Smooth muscle cell (in vitro differentiated cells): ENCODE measurements around the gene DLG2. TPM values are rescaled to one million over a fixed set of nuclear protein-coding genes. Genes with fewer than 3 reads are reported as not detected.

Experiments
- DNase-seq: peaks from one replicate; lab custom pipeline; 2025; ENCODE audit not compliant: unreplicated experiment; lab: John Stamatoyannopoulos, UW
- H2AFZ ChIP-seq: fragments of 200-600 bp; sonication (generic); 2 replicates; pipeline ENCODE4 v1.6.0; 2016; ENCODE audit warnings: antibody characterized with exemption, low read depth, mild to moderate bottlenecking
- H3F3A ChIP-seq: fragments of 200-600 bp; sonication (generic); 2 replicates; pipeline ENCODE4 v1.6.0; 2017; ENCODE audit warnings: antibody characterized with exemption, low read depth
- H3K27ac ChIP-seq: fragments of 200-600 bp; sonication (generic); 2 replicates; pipeline ENCODE4 v1.5.1; 2016; ENCODE audit warnings: low read depth, mild to moderate bottlenecking
- H3K27me3 ChIP-seq: fragments of 200-600 bp; sonication (generic); 2 replicates; pipeline ENCODE4 v1.6.1; 2016; ENCODE audit warnings: low read depth, mild to moderate bottlenecking
- H3K36me3 ChIP-seq: fragments of 200-600 bp; sonication (generic); 2 replicates; pipeline ENCODE4 v1.5.1; 2016; ENCODE audit warnings: low read depth
- H3K4me1 ChIP-seq: fragments of 200-600 bp; sonication (generic); 2 replicates; pipeline ENCODE4 v1.5.1; 2016; ENCODE audit warnings: low read depth
- H3K4me2 ChIP-seq: fragments of 200-600 bp; sonication (generic); 2 replicates; pipeline ENCODE4 v1.6.0; 2016; ENCODE audit warnings: mild to moderate bottlenecking
- H3K4me3 ChIP-seq: fragments of 200-600 bp; sonication (generic); 2 replicates; pipeline ENCODE4 v1.5.1; 2016; ENCODE audit warnings: mild to moderate bottlenecking
- H3K79me2 ChIP-seq: fragments of 200-600 bp; sonication (generic); 2 replicates; pipeline ENCODE4 v1.6.0; 2016; ENCODE audit warnings: low read depth, mild to moderate bottlenecking
- H3K9ac ChIP-seq: fragments of 200-600 bp; sonication (generic); 2 replicates; pipeline ENCODE4 v1.6.0; 2016; ENCODE audit warnings: low read depth
- H3K9me3 ChIP-seq: fragments of 200-600 bp; sonication (generic); replicated peaks from 2 replicates; pipeline ENCODE4 v1.5.1; 2016; ENCODE audit warnings: low read depth
- H4K20me1 ChIP-seq: fragments of 200-600 bp; sonication (generic); 2 replicates; pipeline ENCODE4 v1.6.0; 2016; ENCODE audit warnings: low read depth
- WGBS: methylation state at CpG from one replicate; pipeline ENCODE4 v1.1.7; 2016; ENCODE audit warnings: low lambda C conversion rate; 5-methylcytosine and 5-hydroxymethylcytosine counted together
- polyA plus RNA-seq: library from polyadenylated mRNA; unstranded; fragments of >200 nt; fragmentation: Nextera tagmentation; extraction: Ambion mirVana; gene quantifications from 2 replicates; pipeline ENCODE4 v1.2.1, GENCODE V29; 2016
- total RNA-seq: library from RNA; depleted of rRNA; stranded (reverse); fragments of >200 nt; gene quantifications from 2 replicates; pipeline ENCODE4 v1.2.3, GENCODE V29; 2014
- TF ChIP-seq, protein P1 (sequence below): fragments of 200-600 bp; sonication (generic); IDR thresholded peaks from 2 replicates; pipeline ENCODE4 v1.5.1; 2017; ENCODE audit warnings: borderline replicate concordance, mild to moderate bottlenecking, antibody characterized with exemption; ENCODE audit not compliant: insufficient read depth, poor library complexity, severe bottlenecking

DLG2 gene
- total and polyA plus RNA-seq, 2 experiments from 2014 or later: 0.74 to 1.1 TPM

DNA sequence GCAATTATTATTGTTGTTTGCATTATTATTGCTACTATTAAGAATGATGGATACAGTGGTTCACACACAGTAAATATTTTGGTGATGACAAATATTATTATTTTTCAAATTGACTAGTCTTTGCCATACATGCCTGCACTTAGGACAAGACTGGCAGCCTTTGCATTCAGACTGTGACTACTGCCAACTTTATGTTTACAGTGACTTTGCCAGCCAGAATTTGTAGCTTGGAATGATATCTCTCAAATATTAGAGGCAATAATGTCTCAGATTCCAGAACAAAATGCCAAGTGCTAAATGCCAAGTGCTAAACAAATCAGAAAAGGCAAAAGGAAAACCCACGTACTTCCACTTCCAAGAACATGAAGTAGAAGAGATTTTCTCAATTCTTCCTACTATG, 823.1 kb downstream of the DLG2 start:
- no peak for DNase-seq
- Histone ChIP-seq H3K27me3 (no peaks in the 10 kb centered on the region), H3K4me1 (no peaks in the 10 kb centered on the region), H3K36me3 (no peaks in the 10 kb centered on the region), H3K9ac (no peak overlapping the region), H3K4me2 (no peak overlapping the region), H3F3A (no peaks in the 10 kb centered on the region), H3K27ac (no peak overlapping the region), H3K9me3 (no peaks in the 10 kb centered on the region), H3K79me2 (no peaks in the 10 kb centered on the region), H2AFZ (no peak overlapping the region), H4K20me1 (no peaks in the 10 kb centered on the region), H3K4me3 (no peak overlapping the region)
- 85% methylated on average over 1 of the region's 1 CpG for WGBS
- TF ChIP-seq, protein P1, sequence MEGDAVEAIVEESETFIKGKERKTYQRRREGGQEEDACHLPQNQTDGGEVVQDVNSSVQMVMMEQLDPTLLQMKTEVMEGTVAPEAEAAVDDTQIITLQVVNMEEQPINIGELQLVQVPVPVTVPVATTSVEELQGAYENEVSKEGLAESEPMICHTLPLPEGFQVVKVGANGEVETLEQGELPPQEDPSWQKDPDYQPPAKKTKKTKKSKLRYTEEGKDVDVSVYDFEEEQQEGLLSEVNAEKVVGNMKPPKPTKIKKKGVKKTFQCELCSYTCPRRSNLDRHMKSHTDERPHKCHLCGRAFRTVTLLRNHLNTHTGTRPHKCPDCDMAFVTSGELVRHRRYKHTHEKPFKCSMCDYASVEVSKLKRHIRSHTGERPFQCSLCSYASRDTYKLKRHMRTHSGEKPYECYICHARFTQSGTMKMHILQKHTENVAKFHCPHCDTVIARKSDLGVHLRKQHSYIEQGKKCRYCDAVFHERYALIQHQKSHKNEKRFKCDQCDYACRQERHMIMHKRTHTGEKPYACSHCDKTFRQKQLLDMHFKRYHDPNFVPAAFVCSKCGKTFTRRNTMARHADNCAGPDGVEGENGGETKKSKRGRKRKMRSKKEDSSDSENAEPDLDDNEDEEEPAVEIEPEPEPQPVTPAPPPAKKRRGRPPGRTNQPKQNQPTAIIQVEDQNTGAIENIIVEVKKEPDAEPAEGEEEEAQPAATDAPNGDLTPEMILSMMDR: no peak

DNA sequence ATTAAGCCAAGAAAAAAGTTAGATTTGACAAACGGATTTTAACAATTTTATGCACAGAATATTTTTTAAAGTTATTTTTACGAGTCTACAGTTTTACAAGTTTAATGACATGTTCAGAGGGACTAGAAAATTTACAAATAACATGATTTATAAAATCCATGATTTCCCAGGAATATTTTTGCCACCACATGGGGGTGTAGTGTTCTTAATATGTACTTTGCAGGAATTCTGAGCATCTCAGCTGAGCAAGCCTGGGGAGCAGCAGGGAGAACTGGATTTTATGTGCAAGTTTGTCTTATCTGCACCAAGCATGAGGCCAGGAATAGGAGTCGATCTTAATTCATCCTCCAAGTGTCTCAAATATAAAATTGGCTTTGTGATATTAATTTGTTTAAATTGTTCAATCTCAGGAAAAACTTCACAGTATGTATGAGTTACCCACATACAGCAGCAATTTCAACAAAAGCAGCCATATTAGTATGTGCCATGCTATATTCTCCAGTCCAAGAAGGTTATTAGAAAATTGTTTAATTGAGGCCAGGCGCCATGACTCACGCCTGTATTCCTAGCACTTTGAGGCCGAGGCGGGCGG, 826.3 kb downstream of the DLG2 start:
- H3K4me1 ChIP-seq: no peaks in the 10 kb centered on the region
- no peaks in the 10 kb centered on the region for H4K20me1 ChIP-seq
- no peaks in the 10 kb centered on the region for H3K27me3 ChIP-seq
- DNase-seq: no peak
- no peak overlapping the region for H3K27ac ChIP-seq
- TF ChIP-seq, protein P1: peak; percentile 56
- H2AFZ ChIP-seq: no peak overlapping the region
- H3K36me3 ChIP-seq: no peaks in the 10 kb centered on the region
- H3K4me3 ChIP-seq: no peak overlapping the region
- no peak overlapping the region for H3K4me2 ChIP-seq
- H3F3A ChIP-seq: no peaks in the 10 kb centered on the region
- 74% methylated on average over 8 of the region's 8 CpGs for WGBS
- no peaks in the 10 kb centered on the region for H3K9me3 ChIP-seq
- H3K9ac ChIP-seq: no peak overlapping the region
- no peaks in the 10 kb centered on the region for H3K79me2 ChIP-seq

DNA sequence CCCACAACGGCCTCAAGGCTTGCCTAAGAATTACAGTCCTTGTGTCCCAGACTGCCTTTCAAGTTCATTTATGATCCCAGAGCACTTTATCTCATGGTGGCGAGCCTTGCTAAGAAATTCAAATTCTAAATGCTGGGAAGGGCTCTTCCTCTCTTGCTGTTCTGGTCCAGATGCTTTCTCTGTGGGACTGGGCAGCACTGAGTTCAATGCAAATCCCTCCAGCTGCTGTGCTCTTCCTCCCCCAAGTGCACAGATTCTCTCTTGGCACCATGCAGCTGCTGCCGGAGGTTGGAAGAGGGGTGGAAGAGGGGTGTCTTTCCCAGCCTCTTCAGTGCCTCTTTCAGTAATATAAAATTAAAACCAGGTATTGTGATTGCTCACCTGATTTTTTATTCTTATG, 828.0 kb downstream of the DLG2 start:
- Histone ChIP-seq H3K27me3 (no peaks in the 10 kb centered on the region), H3K4me3 (no peak overlapping the region), H3K36me3 (no peaks in the 10 kb centered on the region), H2AFZ (no peak overlapping the region), H3K27ac (no peak overlapping the region), H3K9ac (no peak overlapping the region), H3K9me3 (no peaks in the 10 kb centered on the region), H3K79me2 (no peaks in the 10 kb centered on the region), H3K4me1 (no peaks in the 10 kb centered on the region), H3F3A (no peaks in the 10 kb centered on the region), H4K20me1 (no peaks in the 10 kb centered on the region), H3K4me2 (no peak overlapping the region)
- no peak for DNase-seq
- 79% methylated on average over 3 of the region's 3 CpGs for WGBS
- TF ChIP-seq, protein P1: no peak

DNA sequence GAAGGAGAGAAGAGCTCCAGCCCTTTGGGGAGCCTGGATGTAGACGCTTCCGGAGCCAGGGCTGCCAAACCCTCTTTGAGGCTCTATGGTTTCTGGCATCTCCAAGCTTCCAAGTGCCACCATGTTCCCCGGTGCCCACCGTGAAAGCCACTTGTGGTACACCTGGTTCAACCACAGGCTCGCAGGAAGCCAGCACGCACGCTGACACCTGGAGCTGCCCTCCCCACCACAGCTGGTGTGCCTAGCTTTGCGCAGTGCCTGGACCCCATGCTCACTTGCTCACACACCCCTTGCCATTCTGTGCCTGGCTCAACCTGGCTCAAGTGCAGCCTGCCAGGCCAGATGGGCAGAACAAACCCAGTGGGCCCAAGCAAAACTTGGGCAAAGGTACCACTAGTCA, 831.4 kb downstream of the DLG2 start:
- no peak for DNase-seq
- H3K9ac ChIP-seq: no peak overlapping the region
- no peaks in the 10 kb centered on the region for H3K9me3 ChIP-seq
- no peaks in the 10 kb centered on the region for H3K79me2 ChIP-seq
- TF ChIP-seq, protein P1: no peak
- no peaks in the 10 kb centered on the region for H3K27me3 ChIP-seq
- H4K20me1 ChIP-seq: no peaks in the 10 kb centered on the region
- 95% methylated on average over 8 of the region's 8 CpGs for WGBS
- H2AFZ ChIP-seq: no peak overlapping the region
- H3F3A ChIP-seq: no peaks in the 10 kb centered on the region
- H3K4me2 ChIP-seq: no peak overlapping the region
- H3K27ac ChIP-seq: no peak overlapping the region
- no peaks in the 10 kb centered on the region for H3K4me1 ChIP-seq
- H3K4me3 ChIP-seq: no peak overlapping the region
- H3K36me3 ChIP-seq: no peaks in the 10 kb centered on the region
